ENCODE measurements around the gene TMEM72. TPM values are rescaled to one million over a fixed set of nuclear protein-coding genes. Genes with fewer than 3 reads are reported as not detected.

TMEM72 gene
- total RNA-seq, 3 donors from 2014 or later (not counting 1 experiment from before 2014, with no cell fraction given): not detected

- Histone ChIP-seq H3K4me3 (ENCODE audit: low read length) (no peak overlapping the region), H3K27ac (ENCODE audit: low read length) (no peak overlapping the region), H3K36me3 (ENCODE audit: control insufficient read depth, insufficient read depth, low read length) (no peaks in the 10 kb centered on the region), H3K27me3 (ENCODE audit: control insufficient read depth, insufficient read depth, low read length) (no peaks in the 10 kb centered on the region), H3K4me1 (ENCODE audit: control insufficient read depth, insufficient read depth, low read length) (peaks cover 11% of the 10 kb centered on the region), H3K9me3 (ENCODE audit: control insufficient read depth, insufficient read depth, low read length) (no peaks in the 10 kb centered on the region)
- ATAC-seq (no peak), DNase-seq (no peak)
- TF ChIP-seq, protein P1, sequence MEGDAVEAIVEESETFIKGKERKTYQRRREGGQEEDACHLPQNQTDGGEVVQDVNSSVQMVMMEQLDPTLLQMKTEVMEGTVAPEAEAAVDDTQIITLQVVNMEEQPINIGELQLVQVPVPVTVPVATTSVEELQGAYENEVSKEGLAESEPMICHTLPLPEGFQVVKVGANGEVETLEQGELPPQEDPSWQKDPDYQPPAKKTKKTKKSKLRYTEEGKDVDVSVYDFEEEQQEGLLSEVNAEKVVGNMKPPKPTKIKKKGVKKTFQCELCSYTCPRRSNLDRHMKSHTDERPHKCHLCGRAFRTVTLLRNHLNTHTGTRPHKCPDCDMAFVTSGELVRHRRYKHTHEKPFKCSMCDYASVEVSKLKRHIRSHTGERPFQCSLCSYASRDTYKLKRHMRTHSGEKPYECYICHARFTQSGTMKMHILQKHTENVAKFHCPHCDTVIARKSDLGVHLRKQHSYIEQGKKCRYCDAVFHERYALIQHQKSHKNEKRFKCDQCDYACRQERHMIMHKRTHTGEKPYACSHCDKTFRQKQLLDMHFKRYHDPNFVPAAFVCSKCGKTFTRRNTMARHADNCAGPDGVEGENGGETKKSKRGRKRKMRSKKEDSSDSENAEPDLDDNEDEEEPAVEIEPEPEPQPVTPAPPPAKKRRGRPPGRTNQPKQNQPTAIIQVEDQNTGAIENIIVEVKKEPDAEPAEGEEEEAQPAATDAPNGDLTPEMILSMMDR (IDR thresholded peaks at IDR 0.05): no peak
- intact Hi-C loops (cut with micrococcal nuclease): no loop called here
- no peak overlapping the region for H3K27ac Mint-ChIP-seq
- WGBS (ENCODE audit: insufficient coverage): 86% methylated on average over 7 of the region's 7 CpGs
- H3K4me3 Mint-ChIP-seq: no peak overlapping the region
- H3K9me3 Mint-ChIP-seq: no peaks in the 10 kb centered on the region
- H3K27me3 Mint-ChIP-seq (ENCODE audit: low read depth in 2 of 2): no peaks in the 10 kb centered on the region
- H3K36me3 Mint-ChIP-seq: no peaks in the 10 kb centered on the region
- peaks cover 10 to 12% of the 10 kb centered on the region in 2 donors for H3K4me1 Mint-ChIP-seq
Measured at GRCh38 chr10:44908936-44909630, 2.1 kb upstream of the TMEM72 start.

GRCh38 chr10:44909910-44910309, 1.2 kb upstream of the TMEM72 start:
- ATAC-seq: no peak
- no peak overlapping the region for H3K4me3 Mint-ChIP-seq

DNA sequence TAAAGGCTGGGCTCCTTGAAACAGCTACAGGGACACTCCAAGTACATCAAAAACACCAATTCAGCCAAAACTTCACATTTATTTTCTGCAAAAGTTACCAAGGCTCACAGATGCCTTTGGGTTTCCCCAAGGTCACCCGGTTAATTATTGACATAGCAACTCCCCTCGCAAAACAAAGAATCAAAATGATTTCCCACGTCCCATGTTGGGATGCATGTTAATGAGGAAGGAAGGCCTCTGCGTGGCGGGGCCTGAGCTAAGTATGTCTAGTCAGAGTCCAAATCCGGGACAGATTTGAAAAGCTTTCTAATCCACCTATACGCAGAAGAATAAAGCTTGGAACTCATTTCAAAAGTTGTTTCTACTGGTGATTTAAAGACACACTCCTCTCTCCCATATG, 535 bp upstream of the TMEM72 start:
- Mint-ChIP-seq H3K27me3 (ENCODE audit: low read depth in 2 of 2) (no peaks in the 10 kb centered on the region), H3K27ac (no peak overlapping the region), H3K9me3 (no peaks in the 10 kb centered on the region), H3K4me1 (peaks cover 10 to 12% of the 10 kb centered on the region in 2 donors), H3K36me3 (no peaks in the 10 kb centered on the region), H3K4me3 (no peak overlapping the region)
- intact Hi-C loops (cut with micrococcal nuclease): no loop called here
- Histone ChIP-seq H3K4me1 (ENCODE audit: control insufficient read depth, insufficient read depth, low read length) (peaks cover 14% of the 10 kb centered on the region), H3K4me3 (ENCODE audit: low read length) (no peak overlapping the region), H3K27me3 (ENCODE audit: control insufficient read depth, insufficient read depth, low read length) (no peaks in the 10 kb centered on the region), H3K27ac (ENCODE audit: low read length) (no peak overlapping the region), H3K9me3 (ENCODE audit: control insufficient read depth, insufficient read depth, low read length) (no peaks in the 10 kb centered on the region), H3K36me3 (ENCODE audit: control insufficient read depth, insufficient read depth, low read length) (no peaks in the 10 kb centered on the region)
- TF ChIP-seq, protein P1 (IDR thresholded peaks at IDR 0.05): no peak
- WGBS (ENCODE audit: insufficient coverage): 95% methylated on average over 6 of the region's 7 CpGs
- ATAC-seq: no peak
- DNase-seq: no peak

More at GRCh38 chr10:44909910-44910309, 1.2 kb upstream of the TMEM72 start:
- WGBS (ENCODE audit: insufficient coverage): 90% methylated on average over 1 of the region's 1 CpG
- Mint-ChIP-seq H3K27me3 (ENCODE audit: low read depth in 2 of 2) (no peaks in the 10 kb centered on the region), H3K4me1 (peaks cover 10 to 12% of the 10 kb centered on the region in 2 donors), H3K36me3 (no peaks in the 10 kb centered on the region), H3K9me3 (no peaks in the 10 kb centered on the region), H3K27ac (no peak overlapping the region)
- TF ChIP-seq, protein P1 (IDR thresholded peaks at IDR 0.05): no peak
- DNase-seq: no peak
- Histone ChIP-seq H3K27ac (ENCODE audit: low read length) (no peak overlapping the region), H3K27me3 (ENCODE audit: control insufficient read depth, insufficient read depth, low read length) (no peaks in the 10 kb centered on the region), H3K36me3 (ENCODE audit: control insufficient read depth, insufficient read depth, low read length) (no peaks in the 10 kb centered on the region), H3K4me1 (ENCODE audit: control insufficient read depth, insufficient read depth, low read length) (peaks cover 14% of the 10 kb centered on the region), H3K4me3 (ENCODE audit: low read length) (no peak overlapping the region), H3K9me3 (ENCODE audit: control insufficient read depth, insufficient read depth, low read length) (no peaks in the 10 kb centered on the region)
- intact Hi-C loops (cut with micrococcal nuclease): no loop called here

DNA sequence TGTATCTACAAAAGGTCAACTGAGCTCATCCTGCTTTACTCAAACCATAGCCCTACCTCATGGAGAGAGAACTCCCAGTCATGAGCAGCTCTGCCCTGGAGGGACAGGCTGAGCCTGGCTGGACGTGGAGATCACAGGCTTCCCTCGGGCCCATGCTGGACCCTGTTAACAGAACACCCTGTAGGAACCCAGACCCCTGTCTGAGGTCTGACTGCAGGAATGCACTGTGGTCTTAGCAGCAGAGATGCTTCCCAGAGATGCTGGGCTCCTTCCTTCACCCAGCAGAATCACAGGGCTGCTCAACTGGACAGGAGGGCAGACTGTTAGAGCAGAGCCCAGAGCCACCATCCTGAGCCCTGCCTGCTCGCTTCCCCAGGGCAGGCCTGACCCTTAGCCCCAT, 814 bp downstream of the TMEM72 start:
- Mint-ChIP-seq H3K27ac (no peak overlapping the region), H3K36me3 (no peaks in the 10 kb centered on the region), H3K4me3 (no peak overlapping the region), H3K27me3 (ENCODE audit: low read depth in 2 of 2) (peaks cover 4 to 6% of the 10 kb centered on the region in 2 donors), H3K4me1 (peaks cover 10 to 12% of the 10 kb centered on the region in 2 donors), H3K9me3 (no peaks in the 10 kb centered on the region)
- no peaks in the 10 kb centered on the region for H3K27me3 ChIP-seq (ENCODE audit: control insufficient read depth, insufficient read depth, low read length)
- no peaks in the 10 kb centered on the region for H3K9me3 ChIP-seq (ENCODE audit: control insufficient read depth, insufficient read depth, low read length)
- no peak overlapping the region for H3K27ac ChIP-seq (ENCODE audit: low read length)
- H3K4me3 ChIP-seq (ENCODE audit: low read length): no peak overlapping the region
- intact Hi-C loops (cut with micrococcal nuclease): no loop called here
- WGBS (ENCODE audit: insufficient coverage): 82% methylated on average over 3 of the region's 3 CpGs
- H3K4me1 ChIP-seq (ENCODE audit: control insufficient read depth, insufficient read depth, low read length): peaks cover 14% of the 10 kb centered on the region
- ATAC-seq: no peak
- DNase-seq: no peak
- H3K36me3 ChIP-seq (ENCODE audit: control insufficient read depth, insufficient read depth, low read length): no peaks in the 10 kb centered on the region
- TF ChIP-seq, protein P1 (IDR thresholded peaks at IDR 0.05): no peak
